HCT116 (cell line): ENCODE data around the gene ITPR1. TPM values are rescaled to one million over a fixed set of nuclear protein-coding genes. Genes with fewer than 3 reads are reported as not detected.

ENCODE experiments used
- ATAC-seq: fragments of 200-7000 bp; cut with Tn5 transposase; 2 replicates; pipeline ENCODE4 v1.9.1; 2020; ENCODE audit warnings: mild to moderate bottlenecking, moderate library complexity
- BruUV-seq: library from RNA; stranded (reverse); fragments of 400-500 nt; replicated peaks from 2 replicates; lab custom pipeline; 2021; lab: Mats Ljungman, UMichigan
- CTCF ChIA-PET: fragments of 300-600 bp; sonication (Branson Sonifier 250); formaldehyde crosslinking; loops from one replicate; lab custom pipeline; 2021; ENCODE audit warnings: antibody characterized with exemption; lab: Charles Lee
- POLR2A ChIA-PET: fragments of 300-600, 350-600 bp; sonication (Branson Sonifier 250); formaldehyde crosslinking; loops from one replicate; lab custom pipeline; 2021; ENCODE audit warnings: antibody characterized with exemption; lab: Charles Lee
- RAD21 ChIA-PET, 2 experiments: fragments of 300-600 bp; sonication (Branson Sonifier 250); formaldehyde crosslinking; loops; one replicate each; lab custom pipeline; 2023; ENCODE audit warnings: low total read pairs in 2 of 2; ENCODE audit not compliant: uncharacterized antibody in 2 of 2, unreplicated experiment in 2 of 2, low non-redundant PET in 1 of 2; lab: Charles Lee
- DNase-seq: peaks from one replicate; pipeline ENCODE4 v3.0.0-alpha.2; 2010; ENCODE audit warnings: low read depth, low spot score
- H2AFZ ChIP-seq: fragments of 200-600 bp; shearing (Covaris generic), sonication (generic); 2 replicates; pipeline ENCODE4 v1.6.1; 2017; ENCODE audit warnings: low read depth, mixed run types, mixed read lengths, antibody characterized with exemption, low read length; ENCODE audit not compliant: poor library complexity, severe bottlenecking
- H3K27ac ChIP-seq: 2 replicates; pipeline ENCODE4 v1.5.1; 2012; ENCODE audit warnings: low read depth, low read length
- H3K27me3 ChIP-seq: fragments of 200-600 bp; sonication (generic); 2 replicates; pipeline ENCODE4 v1.6.1; 2016; ENCODE audit warnings: mixed run types, low read length, mixed read lengths; ENCODE audit not compliant: insufficient read depth
- H3K36me3 ChIP-seq, 2 experiments: fragments of 200-500 bp in 1 of 2; fragments of 200-600 bp in 1 of 2; sonication (Bioruptor generic) in 1 of 2; sonication (generic) in 1 of 2; 2 replicates each; pipeline versions ENCODE4 v1.5.1 to v1.6.1; 2014 to 2016; ENCODE audit warnings: low read length in 2 of 2, inconsistent platforms in 1 of 2, mixed read lengths in 1 of 2, mixed run types in 1 of 2; ENCODE audit not compliant: insufficient read depth in 2 of 2, control insufficient read depth in 1 of 2
- H3K4me1 ChIP-seq, 2 experiments: fragments of 200-600 bp in 1 of 2; sonication (generic) in 1 of 2; 2 replicates each; pipeline versions ENCODE4 v1.5.1 to v1.6.1; 2012 to 2017; ENCODE audit warnings: low read length in 2 of 2, inconsistent platforms in 1 of 2, mild to moderate bottlenecking in 1 of 2, mixed read lengths in 1 of 2, mixed run types in 1 of 2, moderate library complexity in 1 of 2; ENCODE audit not compliant: insufficient read depth in 2 of 2, control insufficient read depth in 1 of 2
- H3K4me2 ChIP-seq: fragments of 200-600 bp; sonication (generic); 2 replicates; pipeline ENCODE4 v1.6.1; 2017; ENCODE audit warnings: mixed run types, low read length, mixed read lengths
- H3K4me3 ChIP-seq, 2 experiments: fragments of 200-600 bp in 1 of 2; sonication (generic) in 1 of 2; replicated peaks in 1 of 2; 2 replicates each; pipeline ENCODE4 v1.5.1; 2011 to 2016; ENCODE audit warnings: low read length in 2 of 2, control low read depth in 1 of 2, low read depth in 1 of 2, mild to moderate bottlenecking in 1 of 2, mixed read lengths in 1 of 2, mixed run types in 1 of 2
- H3K79me2 ChIP-seq: fragments of 200-600 bp; sonication (generic); 2 replicates; pipeline ENCODE4 v1.6.1; 2017; ENCODE audit warnings: mild to moderate bottlenecking, mixed run types, low read length, moderate library complexity, mixed read lengths; ENCODE audit not compliant: insufficient read depth
- H3K9ac ChIP-seq: fragments of 200-600 bp; sonication (generic); 2 replicates; pipeline ENCODE4 v1.6.1; 2016; ENCODE audit warnings: low read length, mixed read lengths
- H3K9me2 ChIP-seq: fragments of 200-600 bp; sonication (generic), shearing (Covaris generic); 2 replicates; pipeline ENCODE4 v1.6.1; 2017; ENCODE audit warnings: mixed run types, mild to moderate bottlenecking, moderate library complexity; ENCODE audit not compliant: insufficient read depth
- H3K9me3 ChIP-seq, 2 experiments: fragments of 200-500 bp in 1 of 2; fragments of 200-600 bp in 1 of 2; sonication (Bioruptor generic) in 1 of 2; sonication (generic) in 1 of 2; 2 replicates each; pipeline ENCODE4 v1.6.1; 2014 to 2017; ENCODE audit warnings: low read length in 2 of 2, mixed read lengths in 2 of 2, inconsistent platforms in 1 of 2, low read depth in 1 of 2, mild to moderate bottlenecking in 1 of 2, mixed run types in 1 of 2, moderate library complexity in 1 of 2; ENCODE audit not compliant: control insufficient read depth in 1 of 2, insufficient read depth in 1 of 2
- H4K20me1 ChIP-seq: fragments of 200-600 bp; sonication (generic), shearing (Covaris generic); 2 replicates; pipeline ENCODE4 v1.6.1; 2017; ENCODE audit warnings: mixed run types, mild to moderate bottlenecking, moderate library complexity; ENCODE audit not compliant: insufficient read depth
- ATF3 ChIP-seq: IDR thresholded peaks from 2 replicates; pipeline ENCODE4 v1.6.1; 2012
- CTCF ChIP-seq, 3 experiments: fragments of 200-600 bp in 1 of 3; sonication (generic) in 1 of 3; IDR thresholded peaks in 2 of 3; conservative IDR thresholded peaks in 1 of 3; 2 replicates each; pipeline ENCODE4 v1.5.1; 2012 to 2017; ENCODE audit warnings: low read depth in 2 of 3, low read length in 2 of 3, antibody characterized with exemption in 1 of 3, borderline replicate concordance in 1 of 3, control low read depth in 1 of 3, mild to moderate bottlenecking in 1 of 3, mixed read lengths in 1 of 3, mixed run types in 1 of 3, moderate library complexity in 1 of 3; ENCODE audit not compliant: insufficient read depth in 1 of 3
- EGR1 ChIP-seq: IDR thresholded peaks from 2 replicates; pipeline ENCODE4 v1.6.1; 2012; ENCODE audit warnings: low read depth
- EZH2phosphoT487 ChIP-seq: fragments of 200-600 bp; IDR thresholded peaks from 2 replicates; pipeline ENCODE4 v1.6.1; 2018; ENCODE audit warnings: antibody characterized with exemption, borderline replicate concordance
- SIN3A ChIP-seq: IDR thresholded peaks from 2 replicates; pipeline ENCODE4 v1.6.1; 2012; ENCODE audit warnings: low read depth
- intact Hi-C: fragments of 100-400 bp; cut with micrococcal nuclease; formaldehyde crosslinking; loops from 2 replicates; pipeline ENCODE4 v1.10.0; 2022
- total RNA-seq: library from RNA; stranded (reverse); gene quantifications from one replicate; pipeline ENCODE4 v1.2.1, GENCODE V29; 2021; ENCODE audit not compliant: unreplicated experiment
- TF ChIP-seq, protein P1 (sequence below): IDR thresholded peaks from 2 replicates; pipeline ENCODE4 v1.6.1; 2012; ENCODE audit warnings: low read depth

Gene ITPR1
- total RNA-seq, 1 experiment from 2014 or later: 9.2 TPM

GRCh38 chr3:4746241-4746958, 253.3 kb downstream of the ITPR1 start:
- H3K9me2 ChIP-seq: no peaks in the 10 kb centered on the region
- peaks cover 11% of the 10 kb centered on the region in 2 experiments for H3K4me1 ChIP-seq
- DNase-seq: no peak
- H3K27ac ChIP-seq: no peak overlapping the region
- no TSS peak for BruUV-seq
- ChIA-PET RAD21 (no interaction called here), CTCF (no interaction called here), POLR2A (no interaction called here)
- peaks cover 4% of the 10 kb centered on the region for H3K27me3 ChIP-seq
- no peak overlapping the region for H3K4me2 ChIP-seq
- TF ChIP-seq, protein P1, sequence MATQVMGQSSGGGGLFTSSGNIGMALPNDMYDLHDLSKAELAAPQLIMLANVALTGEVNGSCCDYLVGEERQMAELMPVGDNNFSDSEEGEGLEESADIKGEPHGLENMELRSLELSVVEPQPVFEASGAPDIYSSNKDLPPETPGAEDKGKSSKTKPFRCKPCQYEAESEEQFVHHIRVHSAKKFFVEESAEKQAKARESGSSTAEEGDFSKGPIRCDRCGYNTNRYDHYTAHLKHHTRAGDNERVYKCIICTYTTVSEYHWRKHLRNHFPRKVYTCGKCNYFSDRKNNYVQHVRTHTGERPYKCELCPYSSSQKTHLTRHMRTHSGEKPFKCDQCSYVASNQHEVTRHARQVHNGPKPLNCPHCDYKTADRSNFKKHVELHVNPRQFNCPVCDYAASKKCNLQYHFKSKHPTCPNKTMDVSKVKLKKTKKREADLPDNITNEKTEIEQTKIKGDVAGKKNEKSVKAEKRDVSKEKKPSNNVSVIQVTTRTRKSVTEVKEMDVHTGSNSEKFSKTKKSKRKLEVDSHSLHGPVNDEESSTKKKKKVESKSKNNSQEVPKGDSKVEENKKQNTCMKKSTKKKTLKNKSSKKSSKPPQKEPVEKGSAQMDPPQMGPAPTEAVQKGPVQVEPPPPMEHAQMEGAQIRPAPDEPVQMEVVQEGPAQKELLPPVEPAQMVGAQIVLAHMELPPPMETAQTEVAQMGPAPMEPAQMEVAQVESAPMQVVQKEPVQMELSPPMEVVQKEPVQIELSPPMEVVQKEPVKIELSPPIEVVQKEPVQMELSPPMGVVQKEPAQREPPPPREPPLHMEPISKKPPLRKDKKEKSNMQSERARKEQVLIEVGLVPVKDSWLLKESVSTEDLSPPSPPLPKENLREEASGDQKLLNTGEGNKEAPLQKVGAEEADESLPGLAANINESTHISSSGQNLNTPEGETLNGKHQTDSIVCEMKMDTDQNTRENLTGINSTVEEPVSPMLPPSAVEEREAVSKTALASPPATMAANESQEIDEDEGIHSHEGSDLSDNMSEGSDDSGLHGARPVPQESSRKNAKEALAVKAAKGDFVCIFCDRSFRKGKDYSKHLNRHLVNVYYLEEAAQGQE: no peak
- TF ChIP-seq SIN3A: no peak
- no peak for TF ChIP-seq CTCF (IDR thresholded peaks at IDR 0.05 in 2 of 3, conservative IDR thresholded peaks at IDR 0.05 in 1 of 3; ENCODE audit: borderline replicate concordance in 1 of 3, insufficient read depth in 1 of 3, low read depth in 2 of 3, low read length in 2 of 3)
- TF ChIP-seq EGR1: no peak
- TF ChIP-seq EZH2phosphoT487: no peak
- no peak for TF ChIP-seq ATF3
- no peaks in the 10 kb centered on the region for H3K36me3 ChIP-seq
- no peak for ATAC-seq
- no peak overlapping the region for H3K4me3 ChIP-seq
- H3K79me2 ChIP-seq: no peaks in the 10 kb centered on the region
- H2AFZ ChIP-seq: no peak overlapping the region
- H3K9me3 ChIP-seq: no peaks in the 10 kb centered on the region
- intact Hi-C loops: no loop called here
- H3K9ac ChIP-seq: no peak overlapping the region
- H4K20me1 ChIP-seq: no peaks in the 10 kb centered on the region
